ENCODE results near the gene TUBB3. TPM values are rescaled to one million over a fixed set of nuclear protein-coding genes. Genes with fewer than 3 reads are reported as not detected.
A peak's percentile ranks its signal among the peaks of the same experiment; 100 is the strongest.

The TUBB3 gene
- polyA plus RNA-seq, 4 donors: 0.89 to 42.0 (median 4.6) TPM

- H3K4me3 ChIP-seq (ENCODE audit: low read depth in 1 of 3, low read length in 3 of 3): no peak overlapping the region
- FAIRE-seq (no peak), DNase-seq (no peak)
- WGBS, 3 donors: 88 to 93% (median 90%) methylated on average over 14 of the region's 14 CpGs
- H3K36me3 ChIP-seq (ENCODE audit: control insufficient read depth in 3 of 3, insufficient read depth in 2 of 3, low read depth in 1 of 3, low read length in 3 of 3): peaks cover 0 to 2% (median 0%) of the 10 kb centered on the region in 3 donors
- H3K27me3 ChIP-seq (ENCODE audit: control insufficient read depth in 3 of 3, insufficient read depth in 3 of 3, low read length in 3 of 3): no peaks in the 10 kb centered on the region
- no peaks in the 10 kb centered on the region for H3K9me3 ChIP-seq (ENCODE audit: control insufficient read depth in 2 of 2, insufficient read depth in 1 of 2, low read depth in 1 of 2, low read length in 1 of 2)
- no peaks in the 10 kb centered on the region for H3K4me1 ChIP-seq (ENCODE audit: control insufficient read depth in 3 of 3, insufficient read depth in 2 of 3, low read depth in 1 of 3, low read length in 2 of 3)
- no peak overlapping the region for H3K27ac ChIP-seq (ENCODE audit: low read depth in 1 of 3, low read length in 2 of 3)
Observed at GRCh38 chr16:89936508-89936907, 13.4 kb downstream of the TUBB3 start.

- Histone ChIP-seq H3K9me3 (ENCODE audit: control insufficient read depth in 2 of 2, insufficient read depth in 1 of 2, low read depth in 1 of 2, low read length in 1 of 2) (no peaks in the 10 kb centered on the region), H3K4me1 (ENCODE audit: control insufficient read depth in 3 of 3, insufficient read depth in 2 of 3, low read depth in 1 of 3, low read length in 2 of 3) (no peaks in the 10 kb centered on the region), H3K4me3 (ENCODE audit: low read depth in 1 of 3, low read length in 3 of 3) (no peak overlapping the region), H3K27ac (ENCODE audit: low read depth in 1 of 3, low read length in 2 of 3) (no peak overlapping the region), H3K27me3 (ENCODE audit: control insufficient read depth in 3 of 3, insufficient read depth in 3 of 3, low read length in 3 of 3) (no peaks in the 10 kb centered on the region), H3K36me3 (ENCODE audit: control insufficient read depth in 3 of 3, insufficient read depth in 2 of 3, low read depth in 1 of 3, low read length in 3 of 3) (peaks cover 0 to 2% (median 0%) of the 10 kb centered on the region in 3 donors)
- FAIRE-seq (no peak), DNase-seq (no peak)
- 86 to 92% (median 90%) methylated on average over 17 to 20 of the region's 20 CpGs for WGBS, 3 donors
Observed at GRCh38 chr16:89936981-89937380, 13.8 kb downstream of the TUBB3 start.

- Histone ChIP-seq H3K4me1 (ENCODE audit: control insufficient read depth in 3 of 3, insufficient read depth in 2 of 3, low read depth in 1 of 3, low read length in 2 of 3) (no peaks in the 10 kb centered on the region), H3K4me3 (ENCODE audit: low read depth in 1 of 3, low read length in 3 of 3) (no peak overlapping the region), H3K9me3 (ENCODE audit: control insufficient read depth in 2 of 2, insufficient read depth in 1 of 2, low read depth in 1 of 2, low read length in 1 of 2) (no peaks in the 10 kb centered on the region), H3K27ac (ENCODE audit: low read depth in 1 of 3, low read length in 2 of 3) (no peak overlapping the region), H3K36me3 (ENCODE audit: control insufficient read depth in 3 of 3, insufficient read depth in 2 of 3, low read depth in 1 of 3, low read length in 3 of 3) (peaks cover 0 to 1% (median 0%) of the 10 kb centered on the region in 3 donors), H3K27me3 (ENCODE audit: control insufficient read depth in 3 of 3, insufficient read depth in 3 of 3, low read length in 3 of 3) (no peaks in the 10 kb centered on the region)
- no peak for FAIRE-seq
- DNase-seq: no peak
- WGBS, 3 donors: 66 to 81% (median 71%) methylated on average over 21 of the region's 21 CpGs
Observed at GRCh38 chr16:89938175-89938885, 15.2 kb downstream of the TUBB3 start.

- peaks cover 0 to 29% (median 0%) of the 10 kb centered on the region in 3 donors for H3K27me3 ChIP-seq (ENCODE audit: control insufficient read depth in 3 of 3, insufficient read depth in 3 of 3, low read length in 3 of 3)
- H3K4me3 ChIP-seq (ENCODE audit: low read depth in 1 of 3, low read length in 3 of 3): no peak overlapping the region
- no peaks in the 10 kb centered on the region for H3K9me3 ChIP-seq (ENCODE audit: control insufficient read depth in 2 of 2, insufficient read depth in 1 of 2, low read depth in 1 of 2, low read length in 1 of 2)
- no peaks in the 10 kb centered on the region for H3K36me3 ChIP-seq (ENCODE audit: control insufficient read depth in 3 of 3, insufficient read depth in 2 of 3, low read depth in 1 of 3, low read length in 3 of 3)
- H3K27ac ChIP-seq (ENCODE audit: low read depth in 1 of 3, low read length in 2 of 3): no peak overlapping the region
- 32 to 57% (median 50%) methylated on average over 5 of the region's 5 CpGs for WGBS, 3 donors
- H3K4me1 ChIP-seq (ENCODE audit: control insufficient read depth in 3 of 3, insufficient read depth in 2 of 3, low read depth in 1 of 3, low read length in 2 of 3): peaks cover 0 to 5% (median 3%) of the 10 kb centered on the region in 3 donors
- FAIRE-seq (no peak), DNase-seq (no peak)
Observed at GRCh38 chr16:89944773-89945172, 21.6 kb downstream of the TUBB3 start.

GRCh38 chr16:89945654-89946053 lies 22.5 kb downstream of the TUBB3 start:
- peak in 1 of 2 donors; percentile 11 for DNase-seq
- no peak for FAIRE-seq
- WGBS, 3 donors: 29 to 58% (median 37%) methylated on average over 7 of the region's 7 CpGs

GRCh38 chr16:89946515-89946914 lies 23.4 kb downstream of the TUBB3 start:
- WGBS, 3 donors: 67 to 88% (median 84%) methylated on average over 4 to 5 of the region's 5 CpGs
- FAIRE-seq (no peak), DNase-seq (no peak)
- H3K4me1 ChIP-seq (ENCODE audit: control insufficient read depth in 3 of 3, insufficient read depth in 2 of 3, low read depth in 1 of 3, low read length in 2 of 3): peaks cover 0 to 5% (median 3%) of the 10 kb centered on the region in 3 donors
- H3K36me3 ChIP-seq (ENCODE audit: control insufficient read depth in 3 of 3, insufficient read depth in 2 of 3, low read depth in 1 of 3, low read length in 3 of 3): no peaks in the 10 kb centered on the region
- no peak overlapping the region for H3K27ac ChIP-seq (ENCODE audit: low read depth in 1 of 3, low read length in 2 of 3)
- H3K27me3 ChIP-seq (ENCODE audit: control insufficient read depth in 3 of 3, insufficient read depth in 3 of 3, low read length in 3 of 3): peaks cover 0 to 29% (median 0%) of the 10 kb centered on the region in 3 donors
- no peak overlapping the region for H3K4me3 ChIP-seq (ENCODE audit: low read depth in 1 of 3, low read length in 3 of 3)
- H3K9me3 ChIP-seq (ENCODE audit: control insufficient read depth in 2 of 2, insufficient read depth in 1 of 2, low read depth in 1 of 2, low read length in 1 of 2): no peaks in the 10 kb centered on the region

More at GRCh38 chr16:89945654-89946053, 22.5 kb downstream of the TUBB3 start:
- H3K36me3 ChIP-seq (ENCODE audit: control insufficient read depth in 3 of 3, insufficient read depth in 2 of 3, low read depth in 1 of 3, low read length in 3 of 3): no peaks in the 10 kb centered on the region
- H3K4me1 ChIP-seq (ENCODE audit: control insufficient read depth in 3 of 3, insufficient read depth in 2 of 3, low read depth in 1 of 3, low read length in 2 of 3): peaks cover 0 to 5% (median 3%) of the 10 kb centered on the region in 3 donors
- H3K27ac ChIP-seq (ENCODE audit: low read depth in 1 of 3, low read length in 2 of 3): no peak overlapping the region
- H3K9me3 ChIP-seq (ENCODE audit: control insufficient read depth in 2 of 2, insufficient read depth in 1 of 2, low read depth in 1 of 2, low read length in 1 of 2): no peaks in the 10 kb centered on the region
- H3K27me3 ChIP-seq (ENCODE audit: control insufficient read depth in 3 of 3, insufficient read depth in 3 of 3, low read length in 3 of 3): peaks cover 0 to 29% (median 0%) of the 10 kb centered on the region in 3 donors
- H3K4me3 ChIP-seq (ENCODE audit: low read depth in 1 of 3, low read length in 3 of 3): no peak overlapping the region

GRCh38 chr16:89949121-89949742 lies 26.1 kb downstream of the TUBB3 start:
- 26 to 48% (median 41%) methylated on average over 25 to 55 of the region's 55 CpGs for WGBS, 3 donors
- Histone ChIP-seq H3K4me3 (ENCODE audit: low read depth in 1 of 3, low read length in 3 of 3) (peak overlapping the region; percentile 31 to 74 (median 52)), H3K4me1 (ENCODE audit: control insufficient read depth in 3 of 3, insufficient read depth in 2 of 3, low read depth in 1 of 3, low read length in 2 of 3) (peaks cover 0 to 5% (median 3%) of the 10 kb centered on the region in 3 donors), H3K27me3 (ENCODE audit: control insufficient read depth in 3 of 3, insufficient read depth in 3 of 3, low read length in 3 of 3) (peaks cover 0 to 29% (median 0%) of the 10 kb centered on the region in 3 donors), H3K27ac (ENCODE audit: low read depth in 1 of 3, low read length in 2 of 3) (no peak overlapping the region), H3K9me3 (ENCODE audit: control insufficient read depth in 2 of 2, insufficient read depth in 1 of 2, low read depth in 1 of 2, low read length in 1 of 2) (no peaks in the 10 kb centered on the region), H3K36me3 (ENCODE audit: control insufficient read depth in 3 of 3, insufficient read depth in 2 of 3, low read depth in 1 of 3, low read length in 3 of 3) (peaks cover 0 to 14% (median 0%) of the 10 kb centered on the region in 3 donors)
- FAIRE-seq (no peak), DNase-seq (peak in 1 of 2 donors; percentile 29)

GRCh38 chr16:89949756-89950155 lies 26.6 kb downstream of the TUBB3 start:
- 79 to 88% (median 80%) methylated on average over 12 of the region's 12 CpGs for whole genome bisulfite sequencing, 3 donors
- FAIRE-seq: no peak

More at GRCh38 chr16:89949756-89950155, 26.6 kb downstream of the TUBB3 start:
- H3K4me3 ChIP-seq (ENCODE audit: low read depth in 1 of 3, low read length in 3 of 3): peak overlapping the region in 2 of 3 donors; percentile 52 to 74
- DNase-seq: no peak
- no peak overlapping the region for H3K27ac ChIP-seq (ENCODE audit: low read depth in 1 of 3, low read length in 2 of 3)
- H3K27me3 ChIP-seq (ENCODE audit: control insufficient read depth in 3 of 3, insufficient read depth in 3 of 3, low read length in 3 of 3): peaks cover 0 to 25% (median 0%) of the 10 kb centered on the region in 3 donors
- H3K36me3 ChIP-seq (ENCODE audit: control insufficient read depth in 3 of 3, insufficient read depth in 2 of 3, low read depth in 1 of 3, low read length in 3 of 3): peaks cover 0 to 19% (median 0%) of the 10 kb centered on the region in 3 donors
- peaks cover 0 to 5% (median 3%) of the 10 kb centered on the region in 3 donors for H3K4me1 ChIP-seq (ENCODE audit: control insufficient read depth in 3 of 3, insufficient read depth in 2 of 3, low read depth in 1 of 3, low read length in 2 of 3)
- no peaks in the 10 kb centered on the region for H3K9me3 ChIP-seq (ENCODE audit: control insufficient read depth in 2 of 2, insufficient read depth in 1 of 2, low read depth in 1 of 2, low read length in 1 of 2)

All from small intestine (tissue), 7 donors.